Measurements from ENCODE around the gene MYOM1. TPM values are rescaled to one million over a fixed set of nuclear protein-coding genes. Genes with fewer than 3 reads are reported as not detected.

Gene MYOM1
- total and polyA plus RNA-seq, 2 donors from 2014 or later = 2.1 to 6.8 TPM

- Histone ChIP-seq H3K36me3 (ENCODE audit: control insufficient read depth in 2 of 3, insufficient read depth in 3 of 3, low read length in 3 of 3) (no peaks in the 10 kb centered on the region), H3K4me3 (ENCODE audit: low read length in 3 of 3) (no peak overlapping the region), H3K9me3 (ENCODE audit: control insufficient read depth in 2 of 3, insufficient read depth in 1 of 3, low read length in 3 of 3) (no peaks in the 10 kb centered on the region), H3K4me1 (ENCODE audit: control insufficient read depth in 2 of 3, insufficient read depth in 2 of 3, low read depth in 1 of 3, low read length in 3 of 3) (no peaks in the 10 kb centered on the region), H3K9ac (ENCODE audit: low read length in 3 of 3) (no peak overlapping the region), H3K27me3 (ENCODE audit: control insufficient read depth, insufficient read depth, low read length) (no peaks in the 10 kb centered on the region), H3K27ac (ENCODE audit: low read depth in 2 of 2, low read length in 2 of 2) (no peak overlapping the region)
- no peak for TF ChIP-seq CTCF (IDR thresholded peaks at IDR 0.05; ENCODE audit: borderline replicate concordance, extremely low read depth, insufficient read depth)
- FAIRE-seq = no peak
- no peak for DNase-seq
- intact Hi-C loops (cut with DNase I) = no loop called here
Observed at GRCh38 chr18:3117493-3118192, 102.1 kb downstream of the MYOM1 start.

DNA sequence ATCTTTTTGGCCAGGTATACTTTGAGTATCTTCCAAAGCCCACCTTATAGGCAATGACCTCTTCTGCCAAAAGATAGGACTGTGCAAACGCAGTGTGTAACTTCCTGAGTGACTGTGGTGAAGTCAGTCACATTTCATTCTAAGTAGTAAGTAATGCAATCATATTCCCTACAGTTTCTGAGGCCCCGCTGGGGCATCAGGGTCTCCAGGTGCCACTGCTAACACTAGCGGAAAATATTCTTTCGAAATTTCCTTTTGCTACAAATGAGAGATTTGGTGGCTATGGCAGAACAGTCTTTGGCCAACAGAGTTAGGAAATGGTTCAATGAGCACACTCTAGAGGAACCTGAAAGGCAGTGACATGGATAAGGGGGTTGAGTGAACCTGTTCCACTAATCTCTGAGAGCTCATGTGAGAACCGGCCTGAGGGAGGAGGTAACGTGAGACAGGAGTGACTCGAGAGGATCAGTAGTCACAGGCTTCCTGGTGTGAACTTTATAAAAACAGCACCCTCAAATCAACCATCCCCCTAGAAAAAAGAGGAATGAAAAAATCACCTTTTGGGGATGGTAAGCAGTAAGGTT lies 104.2 kb downstream of the MYOM1 start:
- no peaks in the 10 kb centered on the region for H3K27me3 ChIP-seq (ENCODE audit: control insufficient read depth, insufficient read depth, low read length)
- no peaks in the 10 kb centered on the region for H3K4me1 ChIP-seq (ENCODE audit: control insufficient read depth in 2 of 3, insufficient read depth in 2 of 3, low read depth in 1 of 3, low read length in 3 of 3)
- TF ChIP-seq CTCF (IDR thresholded peaks at IDR 0.05; ENCODE audit: borderline replicate concordance, extremely low read depth, insufficient read depth) = no peak
- no peaks in the 10 kb centered on the region for H3K9me3 ChIP-seq (ENCODE audit: control insufficient read depth in 2 of 3, insufficient read depth in 1 of 3, low read length in 3 of 3)
- no peak overlapping the region for H3K27ac ChIP-seq (ENCODE audit: low read depth in 2 of 2, low read length in 2 of 2)
- FAIRE-seq (no peak), DNase-seq (peak in 2 of 5 donors; percentile 49 to 54)
- H3K36me3 ChIP-seq (ENCODE audit: control insufficient read depth in 2 of 3, insufficient read depth in 3 of 3, low read length in 3 of 3) = no peaks in the 10 kb centered on the region
- intact Hi-C loops (cut with DNase I) = no loop called here
- no peak overlapping the region for H3K9ac ChIP-seq (ENCODE audit: low read length in 3 of 3)
- no peak overlapping the region for H3K4me3 ChIP-seq (ENCODE audit: low read length in 3 of 3)

- no peaks in the 10 kb centered on the region for H3K36me3 ChIP-seq (ENCODE audit: control insufficient read depth in 2 of 3, insufficient read depth in 3 of 3, low read length in 3 of 3)
- DNase-seq = no peak
- no peak for FAIRE-seq
- intact Hi-C loops (cut with DNase I) = no loop called here
- H3K27ac ChIP-seq (ENCODE audit: low read depth in 2 of 2, low read length in 2 of 2) = no peak overlapping the region
- no peak for TF ChIP-seq CTCF (IDR thresholded peaks at IDR 0.05; ENCODE audit: borderline replicate concordance, extremely low read depth, insufficient read depth)
- H3K27me3 ChIP-seq (ENCODE audit: control insufficient read depth, insufficient read depth, low read length) = no peaks in the 10 kb centered on the region
- no peaks in the 10 kb centered on the region for H3K4me1 ChIP-seq (ENCODE audit: control insufficient read depth in 2 of 3, insufficient read depth in 2 of 3, low read depth in 1 of 3, low read length in 3 of 3)
- no peaks in the 10 kb centered on the region for H3K9me3 ChIP-seq (ENCODE audit: control insufficient read depth in 2 of 3, insufficient read depth in 1 of 3, low read length in 3 of 3)
- H3K9ac ChIP-seq (ENCODE audit: low read length in 3 of 3) = no peak overlapping the region
- no peak overlapping the region for H3K4me3 ChIP-seq (ENCODE audit: low read length in 3 of 3)
Observed at GRCh38 chr18:3114451-3114850, 105.3 kb downstream of the MYOM1 start.

Measured in kidney (tissue), 14 donors.